Measurements from ENCODE around the gene GNB1L.

Gene GNB1L

GRCh38 chr22:19816372-19817119, 38.1 kb downstream of the GNB1L start:
- peak in 4 of 10 donors; percentile 5 to 63 (median 33) for DNase-seq
- intact Hi-C loops (cut with DNase I): no loop called here

- intact Hi-C loops (cut with DNase I): no loop called here
- peak in 3 of 10 donors; percentile 0 to 51 (median 42) for DNase-seq
These were observed 38.8 kb downstream of the GNB1L start for GRCh38 chr22:19815823-19816290.

GRCh38 chr22:19815093-19815822, 39.4 kb downstream of the GNB1L start:
- intact Hi-C loops (cut with DNase I): no loop called here
- DNase-seq: peak in 3 of 10 donors; percentile 19 to 63 (median 49)

GRCh38 chr22:19814428-19814827, 40.2 kb downstream of the GNB1L start:
- intact Hi-C loops (cut with DNase I): no loop called here
- peak in 3 of 10 donors; percentile 10 to 59 (median 40) for DNase-seq

GRCh38 chr22:19812910-19813309, 41.8 kb downstream of the GNB1L start:
- DNase-seq: peak in 4 of 10 donors; percentile 7 to 40 (median 20)
- intact Hi-C loops (cut with DNase I): no loop called here

- peak in 6 of 10 donors; percentile 3 to 88 (median 22) for DNase-seq
- intact Hi-C loops (cut with DNase I): no loop called here
These were observed 42.6 kb downstream of the GNB1L start for GRCh38 chr22:19811811-19812771.

- intact Hi-C loops (cut with DNase I): no loop called here
- DNase-seq: peak in 6 of 10 donors; percentile 4 to 80 (median 20)
These were observed 43.5 kb downstream of the GNB1L start for GRCh38 chr22:19811211-19811621.

GRCh38 chr22:19810381-19811201, 44.1 kb downstream of the GNB1L start:
- intact Hi-C loops (cut with DNase I): no loop called here
- DNase-seq: peak in 7 of 10 donors; percentile 0 to 79 (median 22)

GRCh38 chr22:19809741-19810140, 44.9 kb downstream of the GNB1L start:
- intact Hi-C loops (cut with DNase I): no loop called here
- peak in 2 of 10 donors; percentile 2 to 26 for DNase-seq

GRCh38 chr22:19808873-19809478, 45.7 kb downstream of the GNB1L start:
- peak in 5 of 10 donors; percentile 5 to 77 (median 35) for DNase-seq

GRCh38 chr22:19807914-19808872, 46.5 kb downstream of the GNB1L start:
- intact Hi-C loops (cut with DNase I): no loop called here
- peak in 4 of 10 donors; percentile 22 to 76 (median 59) for DNase-seq

More at GRCh38 chr22:19808873-19809478, 45.7 kb downstream of the GNB1L start:
- intact Hi-C loops (cut with DNase I): no loop called here

GRCh38 chr22:19807161-19807913, 47.3 kb downstream of the GNB1L start:
- peak in 4 of 10 donors; percentile 9 to 61 (median 42) for DNase-seq
- intact Hi-C loops (cut with DNase I): no loop called here

GRCh38 chr22:19806213-19807160, 48.2 kb downstream of the GNB1L start:
- peak in 5 of 10 donors; percentile 4 to 76 (median 66) for DNase-seq
- intact Hi-C loops (cut with DNase I): no loop called here

GRCh38 chr22:19805821-19806212, 48.9 kb downstream of the GNB1L start:
- intact Hi-C loops (cut with DNase I): no loop called here
- peak in 4 of 10 donors; percentile 8 to 57 (median 43) for DNase-seq

GRCh38 chr22:19803736-19804267, 50.9 kb downstream of the GNB1L start:
- DNase-seq: peak in 5 of 10 donors; percentile 4 to 76 (median 55)
- intact Hi-C loops (cut with DNase I): no loop called here
